HepG2 (cell line): ENCODE results near the gene TPH1. TPM values are rescaled to one million over a fixed set of nuclear protein-coding genes. Genes with fewer than 3 reads are reported as not detected.

Experiments used
- BRD4 ChIP-seq: sonication (generic); formaldehyde crosslinking; IDR thresholded peaks from 2 replicates; pipeline ENCODE4 v1.4.0; 2020; ENCODE audit warnings: missing genetic modification reagents
- CAMTA2 ChIP-seq: sonication (generic); formaldehyde crosslinking; IDR thresholded peaks from 2 replicates; pipeline ENCODE4 v1.4.0; 2020; ENCODE audit warnings: mild to moderate bottlenecking, missing genetic modification reagents, borderline replicate concordance
- KAT8 ChIP-seq: IDR thresholded peaks from 2 replicates; pipeline ENCODE4 v1.6.1; 2016; ENCODE audit warnings: missing genetic modification reagents, missing compliant biosample characterization
- KDM3A ChIP-seq: IDR thresholded peaks from 2 replicates; pipeline ENCODE4 v1.6.1; 2018; ENCODE audit warnings: low read depth, missing compliant biosample characterization
- NCOA1 ChIP-seq: sonication (generic); formaldehyde crosslinking; IDR thresholded peaks from 2 replicates; pipeline ENCODE4 v1.9.0; 2021; ENCODE audit warnings: missing genetic modification reagents
- NFE2 ChIP-seq: sonication (generic); formaldehyde crosslinking; IDR thresholded peaks from 2 replicates; pipeline ENCODE4 v1.4.0; 2020; ENCODE audit warnings: missing genetic modification reagents
- POLR2G ChIP-seq: fragments of 200-400 bp; formaldehyde crosslinking; IDR thresholded peaks from 2 replicates; pipeline ENCODE4 v1.6.1; 2018; ENCODE audit warnings: mild to moderate bottlenecking, low read depth, low read length, moderate library complexity
- RELA ChIP-seq: sonication (generic); formaldehyde crosslinking; IDR thresholded peaks from 2 replicates; pipeline ENCODE4 v1.4.0; 2020; ENCODE audit warnings: missing genetic modification reagents
- SAP130 ChIP-seq: IDR thresholded peaks from 2 replicates; pipeline ENCODE4 v1.6.1; 2016; ENCODE audit warnings: low read depth
- TGIF2 ChIP-seq: IDR thresholded peaks from 2 replicates; pipeline ENCODE4 v1.6.1; 2016; ENCODE audit warnings: control low read depth, missing compliant biosample characterization
- ZFP41 ChIP-seq: sonication (generic); formaldehyde crosslinking; IDR thresholded peaks from 2 replicates; pipeline ENCODE4 v1.4.0; 2020; ENCODE audit warnings: mild to moderate bottlenecking, missing genetic modification reagents, borderline replicate concordance
- ZNF12 ChIP-seq: sonication (generic); formaldehyde crosslinking; IDR thresholded peaks from 2 replicates; pipeline ENCODE4 v1.5.0; 2020; ENCODE audit warnings: missing genetic modification reagents
- ZNF180 ChIP-seq: sonication (generic); formaldehyde crosslinking; IDR thresholded peaks from 2 replicates; pipeline ENCODE4 v1.4.0; 2020; ENCODE audit warnings: low read depth, missing genetic modification reagents, borderline replicate concordance
- ZNF3 ChIP-seq: IDR thresholded peaks from 2 replicates; pipeline ENCODE4 v1.7.0; 2017; ENCODE audit warnings: inconsistent platforms
- ZNF567 ChIP-seq: sonication (generic); formaldehyde crosslinking; IDR thresholded peaks from 2 replicates; pipeline ENCODE4 v1.8.1; 2023; ENCODE audit warnings: mild to moderate bottlenecking, missing genetic modification reagents, borderline replicate concordance
- ZNF674 ChIP-seq: sonication (generic); formaldehyde crosslinking; IDR thresholded peaks from 2 replicates; pipeline ENCODE4 v1.5.0; 2020; ENCODE audit warnings: low read depth, mild to moderate bottlenecking, missing genetic modification reagents
- ZXDC ChIP-seq: sonication (generic); formaldehyde crosslinking; IDR thresholded peaks from 2 replicates; pipeline ENCODE4 v1.5.0; 2020; ENCODE audit warnings: mild to moderate bottlenecking, missing genetic modification reagents
- polyA plus RNA-seq, 8 experiments: library from polyadenylated mRNA; depleted of rRNA in 3 of 8; stranded (reverse) in 7 of 8; unstranded in 1 of 8; fragments of >200 nt; fragmentation: Illumina TruSeq in 4 of 8; extraction: Trizol in 4 of 8; gene quantifications; 2 replicates each; pipeline versions ENCODE4 v1.2.1 to v1.2.3, GENCODE V29; 2011 to 2016; ENCODE audit warnings: low read depth in 4 of 8, missing spikeins in 1 of 8, mixed read lengths in 1 of 8; ENCODE audit not compliant: insufficient read depth in 1 of 8
- total RNA-seq, 5 experiments: library from RNA; depleted of rRNA; stranded (reverse); fragments of >200 nt; fragmentation: Illumina TruSeq; extraction: Trizol; gene quantifications; 2 replicates each; pipeline ENCODE4 v1.2.3, GENCODE V29; 2016; ENCODE audit warnings: low read depth in 1 of 5
- TF ChIP-seq, protein P1 (sequence below): IDR thresholded peaks from 2 replicates; pipeline ENCODE4 v1.6.1; 2016
- TF ChIP-seq, protein P2 (sequence below): sonication (generic); formaldehyde crosslinking; IDR thresholded peaks from 2 replicates; pipeline ENCODE4 v1.9.0; 2021; ENCODE audit warnings: missing genetic modification reagents, mild to moderate bottlenecking, borderline replicate concordance
- TF ChIP-seq, protein P3 (sequence below): sonication (generic); formaldehyde crosslinking; conservative IDR thresholded peaks from 2 replicates; pipeline ENCODE4 v1.5.0; 2020; ENCODE audit warnings: missing genetic modification reagents
- TF ChIP-seq, protein P4 (sequence below): sonication (generic); formaldehyde crosslinking; conservative IDR thresholded peaks from 2 replicates; pipeline ENCODE4 v1.8.1; 2023; ENCODE audit warnings: missing genetic modification reagents

Gene TPH1
- total and polyA plus RNA-seq, 2 of the 13 experiments (the other 11 are each of a cell fraction or from before 2014, with no cell fraction given) = 0.26 to 0.53 TPM

GRCh38 chr11:18012906-18013781, 32.9 kb downstream of the TPH1 start, which contains the start of gene SERGEF (continued):
- TF ChIP-seq ZXDC (no peak), CAMTA2 (CRISPR knock-in tag) (no peak), BRD4 (CRISPR knock-in tag) (0 out of 2 replicates have a peak, but pooled peaks have one; percentile 29), ZNF12 (CRISPR knock-in tag) (peak; percentile 11; the same call in 1 of the 2 replicates), TGIF2 (CRISPR knock-in tag) (no peak), ZNF180 (CRISPR knock-in tag) (0 out of 2 replicates have a peak, but pooled peaks have one; percentile 0), SAP130 (peak; percentile 75), KAT8 (CRISPR knock-in tag) (peak; percentile 78), POLR2G (peak; percentile 86), ZNF674 (CRISPR knock-in tag) (peak; percentile 78; the same call in 1 of the 2 replicates), ZNF567 (CRISPR knock-in tag) (no peak), NFE2 (CRISPR knock-in tag) (no peak), RELA (CRISPR knock-in tag) (no peak), ZNF3 (0 out of 2 replicates have a peak, but pooled peaks have one; percentile 21), KDM3A (CRISPR knock-in tag) (no peak), ZFP41 (CRISPR knock-in tag) (no peak), NCOA1 (CRISPR knock-in tag) (peak; percentile 86)
- TF ChIP-seq, protein P1, sequence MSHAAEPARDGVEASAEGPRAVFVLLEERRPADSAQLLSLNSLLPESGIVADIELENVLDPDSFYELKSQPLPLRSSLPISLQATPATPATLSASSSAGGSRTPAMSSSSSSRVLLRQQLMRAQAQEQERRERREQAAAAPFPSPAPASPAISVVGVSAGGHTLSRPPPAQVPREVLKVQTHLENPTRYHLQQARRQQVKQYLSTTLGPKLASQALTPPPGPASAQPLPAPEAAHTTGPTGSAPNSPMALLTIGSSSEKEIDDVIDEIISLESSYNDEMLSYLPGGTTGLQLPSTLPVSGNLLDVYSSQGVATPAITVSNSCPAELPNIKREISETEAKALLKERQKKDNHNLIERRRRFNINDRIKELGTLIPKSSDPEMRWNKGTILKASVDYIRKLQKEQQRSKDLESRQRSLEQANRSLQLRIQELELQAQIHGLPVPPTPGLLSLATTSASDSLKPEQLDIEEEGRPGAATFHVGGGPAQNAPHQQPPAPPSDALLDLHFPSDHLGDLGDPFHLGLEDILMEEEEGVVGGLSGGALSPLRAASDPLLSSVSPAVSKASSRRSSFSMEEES (CRISPR knock-in tag) = no peak
- TF ChIP-seq, protein P2, sequence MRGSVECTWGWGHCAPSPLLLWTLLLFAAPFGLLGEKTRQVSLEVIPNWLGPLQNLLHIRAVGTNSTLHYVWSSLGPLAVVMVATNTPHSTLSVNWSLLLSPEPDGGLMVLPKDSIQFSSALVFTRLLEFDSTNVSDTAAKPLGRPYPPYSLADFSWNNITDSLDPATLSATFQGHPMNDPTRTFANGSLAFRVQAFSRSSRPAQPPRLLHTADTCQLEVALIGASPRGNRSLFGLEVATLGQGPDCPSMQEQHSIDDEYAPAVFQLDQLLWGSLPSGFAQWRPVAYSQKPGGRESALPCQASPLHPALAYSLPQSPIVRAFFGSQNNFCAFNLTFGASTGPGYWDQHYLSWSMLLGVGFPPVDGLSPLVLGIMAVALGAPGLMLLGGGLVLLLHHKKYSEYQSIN (CRISPR knock-in tag) = no peak
- TF ChIP-seq, protein P3, sequence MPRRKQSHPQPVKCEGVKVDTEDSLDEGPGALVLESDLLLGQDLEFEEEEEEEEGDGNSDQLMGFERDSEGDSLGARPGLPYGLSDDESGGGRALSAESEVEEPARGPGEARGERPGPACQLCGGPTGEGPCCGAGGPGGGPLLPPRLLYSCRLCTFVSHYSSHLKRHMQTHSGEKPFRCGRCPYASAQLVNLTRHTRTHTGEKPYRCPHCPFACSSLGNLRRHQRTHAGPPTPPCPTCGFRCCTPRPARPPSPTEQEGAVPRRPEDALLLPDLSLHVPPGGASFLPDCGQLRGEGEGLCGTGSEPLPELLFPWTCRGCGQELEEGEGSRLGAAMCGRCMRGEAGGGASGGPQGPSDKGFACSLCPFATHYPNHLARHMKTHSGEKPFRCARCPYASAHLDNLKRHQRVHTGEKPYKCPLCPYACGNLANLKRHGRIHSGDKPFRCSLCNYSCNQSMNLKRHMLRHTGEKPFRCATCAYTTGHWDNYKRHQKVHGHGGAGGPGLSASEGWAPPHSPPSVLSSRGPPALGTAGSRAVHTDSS (CRISPR knock-in tag) = no peak
- TF ChIP-seq, protein P4, sequence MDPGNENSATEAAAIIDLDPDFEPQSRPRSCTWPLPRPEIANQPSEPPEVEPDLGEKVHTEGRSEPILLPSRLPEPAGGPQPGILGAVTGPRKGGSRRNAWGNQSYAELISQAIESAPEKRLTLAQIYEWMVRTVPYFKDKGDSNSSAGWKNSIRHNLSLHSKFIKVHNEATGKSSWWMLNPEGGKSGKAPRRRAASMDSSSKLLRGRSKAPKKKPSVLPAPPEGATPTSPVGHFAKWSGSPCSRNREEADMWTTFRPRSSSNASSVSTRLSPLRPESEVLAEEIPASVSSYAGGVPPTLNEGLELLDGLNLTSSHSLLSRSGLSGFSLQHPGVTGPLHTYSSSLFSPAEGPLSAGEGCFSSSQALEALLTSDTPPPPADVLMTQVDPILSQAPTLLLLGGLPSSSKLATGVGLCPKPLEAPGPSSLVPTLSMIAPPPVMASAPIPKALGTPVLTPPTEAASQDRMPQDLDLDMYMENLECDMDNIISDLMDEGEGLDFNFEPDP (CRISPR knock-in tag) = peak; percentile 72; the same call in 1 of the 2 replicates
